SU-DHL-6 (cell line): ENCODE results near the gene ATG10.

Experiments used
- H2AFZ ChIP-seq: fragments of 200-600 bp; sonication (generic); 2 replicates; pipeline ENCODE4 v1.6.1; 2014; ENCODE audit warnings: low read depth, mild to moderate bottlenecking, moderate library complexity, mixed read lengths, antibody characterized with exemption, low read length; ENCODE audit not compliant: severe bottlenecking
- H3F3A ChIP-seq: fragments of 200-600 bp; shearing (Covaris generic); 2 replicates; pipeline ENCODE4 v1.6.0; 2016; ENCODE audit warnings: antibody characterized with exemption, mild to moderate bottlenecking; ENCODE audit not compliant: insufficient read depth
- H3K27ac ChIP-seq: fragments of 200-600 bp; sonication (generic); 2 replicates; pipeline ENCODE4 v1.5.1; 2016; ENCODE audit warnings: low read depth, mild to moderate bottlenecking, low read length, moderate library complexity, mixed read lengths
- H3K27me3 ChIP-seq: fragments of 200-600 bp; sonication (generic), shearing (Covaris generic); 2 replicates; pipeline ENCODE4 v1.6.0; 2014; ENCODE audit warnings: mild to moderate bottlenecking, low read length
- H3K36me3 ChIP-seq: fragments of 200-600 bp; sonication (generic); 2 replicates; pipeline ENCODE4 v1.6.1; 2014; ENCODE audit warnings: mild to moderate bottlenecking, low read length, mixed read lengths
- H3K4me2 ChIP-seq: fragments of 300-600, 200-600 bp; shearing (Covaris generic), sonication (generic); 2 replicates; pipeline ENCODE4 v1.6.0; 2014; ENCODE audit warnings: low read length, low read depth, mild to moderate bottlenecking; ENCODE audit not compliant: poor library complexity, severe bottlenecking
- H3K4me3 ChIP-seq: fragments of 200-600 bp; sonication (generic); 2 replicates; pipeline ENCODE4 v1.5.1; 2014; ENCODE audit warnings: antibody characterized with exemption, low read length, mild to moderate bottlenecking, mixed read lengths; ENCODE audit not compliant: insufficient read depth, poor library complexity, severe bottlenecking
- H3K79me2 ChIP-seq: fragments of 200-600 bp; sonication (generic); 2 replicates; pipeline ENCODE4 v1.6.1; 2014; ENCODE audit warnings: mild to moderate bottlenecking, low read length, moderate library complexity; ENCODE audit not compliant: insufficient read depth
- H3K9ac ChIP-seq: fragments of 200-600 bp; sonication (generic); 2 replicates; pipeline ENCODE4 v1.7.0; 2014; ENCODE audit warnings: mild to moderate bottlenecking, low read length
- H3K9me2 ChIP-seq: fragments of 200-600 bp; sonication (generic); replicated peaks from 2 replicates; pipeline ENCODE4 v1.6.1; 2014; ENCODE audit warnings: low read length; ENCODE audit not compliant: insufficient read depth
- H3K9me3 ChIP-seq: fragments of 200-600 bp; sonication (generic); 2 replicates; pipeline ENCODE4 v1.6.1; 2014; ENCODE audit warnings: low read length, mixed read lengths; ENCODE audit not compliant: insufficient read depth
- H4K20me1 ChIP-seq: fragments of 200-600 bp; sonication (generic); 2 replicates; pipeline ENCODE4 v1.6.1; 2014; ENCODE audit warnings: low read depth, mild to moderate bottlenecking, antibody characterized with exemption, low read length, moderate library complexity, mixed read lengths
- EZH2phosphoT487 ChIP-seq: fragments of 200-600 bp; sonication (generic), shearing (Covaris generic); conservative IDR thresholded peaks from 2 replicates; pipeline ENCODE4 v1.6.1; 2018; ENCODE audit warnings: mild to moderate bottlenecking, antibody characterized with exemption, low read length, moderate library complexity, mixed read lengths
- TF ChIP-seq, protein P1 (sequence below): fragments of 200-600 bp; sonication (generic); IDR thresholded peaks from one replicate; pipeline ENCODE4 v1.5.1; 2017; ENCODE audit warnings: antibody characterized with exemption, mild to moderate bottlenecking, low read length, moderate library complexity; ENCODE audit not compliant: insufficient read depth, poor library complexity, severe bottlenecking

The ATG10 gene

DNA sequence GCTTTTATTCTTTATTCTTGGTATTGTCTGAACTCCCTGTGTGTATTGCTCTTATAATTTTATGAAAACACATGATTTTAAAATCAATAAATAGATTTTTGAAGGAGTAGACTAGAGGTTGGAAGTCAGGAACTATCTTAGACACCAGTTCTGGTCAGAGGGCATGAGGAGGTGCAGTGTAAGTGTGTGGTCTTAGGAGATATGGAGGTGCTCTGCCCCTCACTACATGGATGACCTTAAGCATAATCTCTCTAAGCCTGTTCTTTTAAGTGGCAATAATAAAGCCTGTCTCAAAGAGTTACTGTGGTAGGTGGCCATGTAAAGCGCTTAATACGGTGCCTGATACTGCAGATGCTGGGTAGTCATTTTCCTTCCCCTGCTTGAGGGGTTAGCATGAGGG, 272.3 kb downstream of the ATG10 start:
- Histone ChIP-seq H3F3A (no peaks in the 10 kb centered on the region), H3K4me2 (no peak overlapping the region), H3K27me3 (no peaks in the 10 kb centered on the region), H2AFZ (no peak overlapping the region), H4K20me1 (no peaks in the 10 kb centered on the region), H3K27ac (no peak overlapping the region), H3K9me3 (no peaks in the 10 kb centered on the region), H3K79me2 (no peaks in the 10 kb centered on the region), H3K9ac (no peak overlapping the region), H3K9me2 (no peaks in the 10 kb centered on the region), H3K36me3 (no peaks in the 10 kb centered on the region), H3K4me3 (no peak overlapping the region)
- no peak for TF ChIP-seq EZH2phosphoT487
- TF ChIP-seq, protein P1, sequence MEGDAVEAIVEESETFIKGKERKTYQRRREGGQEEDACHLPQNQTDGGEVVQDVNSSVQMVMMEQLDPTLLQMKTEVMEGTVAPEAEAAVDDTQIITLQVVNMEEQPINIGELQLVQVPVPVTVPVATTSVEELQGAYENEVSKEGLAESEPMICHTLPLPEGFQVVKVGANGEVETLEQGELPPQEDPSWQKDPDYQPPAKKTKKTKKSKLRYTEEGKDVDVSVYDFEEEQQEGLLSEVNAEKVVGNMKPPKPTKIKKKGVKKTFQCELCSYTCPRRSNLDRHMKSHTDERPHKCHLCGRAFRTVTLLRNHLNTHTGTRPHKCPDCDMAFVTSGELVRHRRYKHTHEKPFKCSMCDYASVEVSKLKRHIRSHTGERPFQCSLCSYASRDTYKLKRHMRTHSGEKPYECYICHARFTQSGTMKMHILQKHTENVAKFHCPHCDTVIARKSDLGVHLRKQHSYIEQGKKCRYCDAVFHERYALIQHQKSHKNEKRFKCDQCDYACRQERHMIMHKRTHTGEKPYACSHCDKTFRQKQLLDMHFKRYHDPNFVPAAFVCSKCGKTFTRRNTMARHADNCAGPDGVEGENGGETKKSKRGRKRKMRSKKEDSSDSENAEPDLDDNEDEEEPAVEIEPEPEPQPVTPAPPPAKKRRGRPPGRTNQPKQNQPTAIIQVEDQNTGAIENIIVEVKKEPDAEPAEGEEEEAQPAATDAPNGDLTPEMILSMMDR: no peak

DNA sequence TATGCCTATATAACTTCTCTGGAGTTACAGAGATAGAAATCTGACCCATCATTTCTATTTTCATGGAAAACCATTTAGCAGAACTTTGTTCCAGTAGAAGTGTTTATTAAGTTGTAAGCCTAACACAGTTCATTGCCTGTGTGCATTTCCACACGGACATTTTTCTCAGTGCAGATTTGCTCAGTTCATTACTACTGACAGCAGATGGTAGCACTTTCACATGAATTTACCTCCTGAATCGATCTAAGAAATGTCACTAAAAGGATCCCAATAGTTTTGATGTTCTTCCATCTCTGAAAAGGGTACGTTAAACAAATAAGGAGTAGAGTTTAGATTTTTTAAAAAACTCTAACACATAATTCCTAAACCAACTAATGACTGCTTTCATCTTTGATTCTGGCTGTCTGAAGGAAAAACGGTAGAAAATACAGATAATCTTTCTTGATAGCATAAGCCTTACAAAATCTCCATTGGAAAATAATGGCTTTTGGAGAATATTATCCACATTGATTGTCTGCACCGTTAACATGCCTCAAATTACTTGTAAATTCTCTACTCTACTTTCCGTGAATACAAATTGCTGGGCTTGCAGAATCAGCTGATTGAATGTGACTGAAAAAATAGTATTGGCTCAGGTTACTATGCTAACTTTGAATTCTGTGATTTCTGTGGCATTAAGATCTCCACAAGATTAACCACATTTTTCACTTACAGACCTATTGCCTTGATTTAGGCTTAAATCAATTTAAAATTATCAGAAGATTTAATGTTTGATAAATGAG, 273.2 kb downstream of the ATG10 start:
- Histone ChIP-seq H3F3A (no peaks in the 10 kb centered on the region), H3K27me3 (no peaks in the 10 kb centered on the region), H3K36me3 (no peaks in the 10 kb centered on the region), H2AFZ (no peak overlapping the region), H3K9me2 (no peaks in the 10 kb centered on the region), H3K4me2 (no peak overlapping the region), H3K9ac (no peak overlapping the region), H3K9me3 (no peaks in the 10 kb centered on the region), H3K27ac (no peak overlapping the region), H4K20me1 (no peaks in the 10 kb centered on the region), H3K4me3 (no peak overlapping the region), H3K79me2 (no peaks in the 10 kb centered on the region)
- TF ChIP-seq EZH2phosphoT487: no peak
- TF ChIP-seq, protein P1: no peak

DNA sequence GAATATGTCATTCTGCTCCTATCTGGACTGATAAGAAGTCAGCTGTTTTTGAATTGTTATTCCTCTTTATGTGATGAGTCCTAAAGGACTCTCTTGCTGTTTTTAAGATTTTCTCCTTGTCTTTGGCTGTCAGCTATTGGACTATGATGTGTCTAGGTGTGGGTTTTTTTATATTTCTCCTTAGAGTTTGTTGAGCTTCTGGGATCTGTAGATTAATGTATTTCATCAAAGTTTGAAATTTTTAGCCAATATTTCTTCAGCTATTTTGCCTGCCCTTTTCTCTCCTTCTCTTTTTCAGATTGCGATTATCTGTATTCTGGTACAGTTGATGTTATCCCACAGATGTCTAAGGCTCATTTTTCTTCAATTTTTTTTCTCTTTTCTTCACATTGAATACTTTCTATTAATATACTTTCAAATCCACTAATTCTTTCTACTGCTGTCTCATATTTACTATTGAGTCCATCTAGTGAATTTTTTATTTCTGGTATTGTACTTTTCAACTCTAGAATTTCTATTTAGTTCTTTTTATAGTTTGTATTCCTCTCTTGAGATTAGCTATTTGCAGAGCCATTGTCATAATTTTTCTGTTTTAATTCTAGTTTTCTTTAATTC, 275.2 kb downstream of the ATG10 start:
- Histone ChIP-seq H3K36me3 (no peaks in the 10 kb centered on the region), H3K79me2 (no peaks in the 10 kb centered on the region), H3K27me3 (no peaks in the 10 kb centered on the region), H2AFZ (no peak overlapping the region), H3F3A (no peaks in the 10 kb centered on the region), H3K4me3 (no peak overlapping the region), H3K27ac (no peak overlapping the region), H4K20me1 (no peaks in the 10 kb centered on the region), H3K9me3 (no peaks in the 10 kb centered on the region), H3K9ac (no peak overlapping the region), H3K4me2 (no peak overlapping the region), H3K9me2 (no peaks in the 10 kb centered on the region)
- TF ChIP-seq, protein P1: no peak
- TF ChIP-seq EZH2phosphoT487: no peak
